Right lobe of liver (tissue), 6 donors: ENCODE data around the gene TTLL10. TPM values are rescaled to one million over a fixed set of nuclear protein-coding genes. Genes with fewer than 3 reads are reported as not detected.

Source experiments
- ATAC-seq, 4 donors: fragments of 200-7000 bp; cut with Tn5 transposase; one replicate each; pipeline ENCODE4 v1.9.1; 2020; ENCODE audit warnings: mild to moderate bottlenecking in 4 of 4, moderate library complexity in 4 of 4
- DNase-seq, 3 donors: peaks; one replicate each; pipeline ENCODE4 v3.0.0-alpha.2; 2020
- H3K27ac ChIP-seq, 3 donors: fragments of 200-600 bp; one replicate each; pipeline ENCODE4 v1.8.0; 2022
- H3K27me3 ChIP-seq, 2 donors: fragments of 200-600 bp; one replicate each; pipeline ENCODE4 v1.8.0; 2022
- H3K36me3 ChIP-seq, 4 donors: fragments of 200-600 bp; sonication (generic) in 1 of 4; one replicate each; pipeline versions ENCODE4 v1.5.1 to v1.8.0; 2017 to 2022; ENCODE audit warnings: control low read depth in 1 of 4
- H3K4me1 ChIP-seq, 4 donors: fragments of 200-600 bp; sonication (generic) in 1 of 4; one replicate each; pipeline versions ENCODE4 v1.5.1 to v1.8.0; 2017 to 2022; ENCODE audit warnings: control low read depth in 1 of 4
- H3K4me3 ChIP-seq, 3 donors: fragments of 200-600 bp; one replicate each; pipeline ENCODE4 v1.8.0; 2022
- H3K9me3 ChIP-seq, 4 donors: fragments of 200-600 bp; sonication (generic) in 1 of 4; one replicate each; pipeline versions ENCODE4 v1.5.1 to v1.8.0; 2017 to 2022; ENCODE audit warnings: control low read depth in 1 of 4
- POLR2A ChIP-seq: fragments of 450-650 bp; IDR thresholded peaks from one replicate; pipeline ENCODE4 v1.6.1; 2017; ENCODE audit warnings: antibody characterized with exemption, mild to moderate bottlenecking
- WGBS: methylation state at CpG from one replicate; pipeline ENCODE4 v1.1.6; 2018; ENCODE audit warnings: low coverage, low lambda C conversion rate; ENCODE audit not compliant: insufficient coverage; ENCODE audit errors: missing lambda C conversion rate; 5-methylcytosine and 5-hydroxymethylcytosine counted together
- intact Hi-C, 2 donors: fragments of 100-400 bp; cut with DNase I; formaldehyde crosslinking; loops; one replicate each; pipeline versions ENCODE4 v1.11.2 to v1.14.1; 2022
- total RNA-seq, 6 experiments: library from RNA; depleted of rRNA in 2 of 6; stranded (reverse); fragments of >200 nt in 2 of 6; fragmentation: NEBNext Ultra II Directional in 3 of 6; extraction: Animal tissue kit (Norgen Biotek cat#: 25700) in 3 of 6; gene quantifications; one replicate each; pipeline versions ENCODE4 v1.1.0 to v1.2.4, GENCODE V29; 2016 to 2023
- TF ChIP-seq, protein P1 (sequence below), 4 donors: fragments of 200-600 bp in 3 of 4; fragments of 450-650 bp in 1 of 4; IDR thresholded peaks; one replicate each; pipeline versions ENCODE4 v1.5.1 to v1.8.0; 2016 to 2022; ENCODE audit warnings: antibody characterized with exemption in 4 of 4, mild to moderate bottlenecking in 2 of 4
- donor health status: DM: no; HTN: yes; CAD: no.
- donor health status: DM: no; HTN: no; CAD: no.
- donor health status: DM: no; HTN: no; CAD: no.
- donor health status: DM: no; HTN: yes; CAD: no.
- donor health status: DM: no; HTN: yes; CAD: no.

The TTLL10 gene
- total RNA-seq, 6 experiments from 2014 or later, result not detected

- TF ChIP-seq, protein P1, sequence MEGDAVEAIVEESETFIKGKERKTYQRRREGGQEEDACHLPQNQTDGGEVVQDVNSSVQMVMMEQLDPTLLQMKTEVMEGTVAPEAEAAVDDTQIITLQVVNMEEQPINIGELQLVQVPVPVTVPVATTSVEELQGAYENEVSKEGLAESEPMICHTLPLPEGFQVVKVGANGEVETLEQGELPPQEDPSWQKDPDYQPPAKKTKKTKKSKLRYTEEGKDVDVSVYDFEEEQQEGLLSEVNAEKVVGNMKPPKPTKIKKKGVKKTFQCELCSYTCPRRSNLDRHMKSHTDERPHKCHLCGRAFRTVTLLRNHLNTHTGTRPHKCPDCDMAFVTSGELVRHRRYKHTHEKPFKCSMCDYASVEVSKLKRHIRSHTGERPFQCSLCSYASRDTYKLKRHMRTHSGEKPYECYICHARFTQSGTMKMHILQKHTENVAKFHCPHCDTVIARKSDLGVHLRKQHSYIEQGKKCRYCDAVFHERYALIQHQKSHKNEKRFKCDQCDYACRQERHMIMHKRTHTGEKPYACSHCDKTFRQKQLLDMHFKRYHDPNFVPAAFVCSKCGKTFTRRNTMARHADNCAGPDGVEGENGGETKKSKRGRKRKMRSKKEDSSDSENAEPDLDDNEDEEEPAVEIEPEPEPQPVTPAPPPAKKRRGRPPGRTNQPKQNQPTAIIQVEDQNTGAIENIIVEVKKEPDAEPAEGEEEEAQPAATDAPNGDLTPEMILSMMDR (IDR thresholded peaks at IDR 0.05), result no peak
- no peak for TF ChIP-seq POLR2A
- intact Hi-C loops, result no loop called here
- H3K9me3 ChIP-seq, result no peaks in the 10 kb centered on the region
- peaks cover 0 to 39% (median 7%) of the 10 kb centered on the region in 4 donors for H3K4me1 ChIP-seq
- no peak overlapping the region for H3K27ac ChIP-seq
- H3K4me3 ChIP-seq, result no peak overlapping the region
- no peaks in the 10 kb centered on the region for H3K27me3 ChIP-seq
- 90% methylated on average over 2 of the region's 28 CpGs for WGBS
- ATAC-seq (no peak), DNase-seq (no peak)
- H3K36me3 ChIP-seq, result no peaks in the 10 kb centered on the region
Measured at GRCh38 chr1:1234180-1234808, 60.6 kb downstream of the TTLL10 start.

GRCh38 chr1:1235016-1235744 is 61.5 kb downstream of the TTLL10 start:
- Histone ChIP-seq H3K4me3 (no peak overlapping the region), H3K4me1 (peaks cover 0 to 42% (median 3%) of the 10 kb centered on the region in 4 donors), H3K9me3 (no peaks in the 10 kb centered on the region), H3K27me3 (no peaks in the 10 kb centered on the region), H3K36me3 (no peaks in the 10 kb centered on the region), H3K27ac (no peak overlapping the region)
- DNase-seq, result no peak
- no peak for ATAC-seq
- TF ChIP-seq POLR2A, result no peak
- TF ChIP-seq, protein P1 (IDR thresholded peaks at IDR 0.05), result no peak
- intact Hi-C loops, result no loop called here
- WGBS, result 63% methylated on average over 3 of the region's 27 CpGs

GRCh38 chr1:1236176-1236763 is 62.6 kb downstream of the TTLL10 start:
- TF ChIP-seq, protein P1 (IDR thresholded peaks at IDR 0.05), result no peak
- TF ChIP-seq POLR2A, result no peak

GRCh38 chr1:1236945-1237873 is 63.5 kb downstream of the TTLL10 start:
- no peak for DNase-seq
- H3K27ac ChIP-seq, result no peak overlapping the region

More at GRCh38 chr1:1236176-1236763, 62.6 kb downstream of the TTLL10 start:
- Histone ChIP-seq H3K4me3 (no peak overlapping the region), H3K36me3 (no peaks in the 10 kb centered on the region), H3K9me3 (no peaks in the 10 kb centered on the region), H3K4me1 (peaks cover 0 to 34% (median 0%) of the 10 kb centered on the region in 4 donors), H3K27me3 (no peaks in the 10 kb centered on the region), H3K27ac (no peak overlapping the region)
- intact Hi-C loops, result no loop called here
- DNase-seq, result no peak
- no peak for ATAC-seq
- 80% methylated on average over 1 of the region's 22 CpGs for WGBS

More at GRCh38 chr1:1236945-1237873, 63.5 kb downstream of the TTLL10 start:
- H3K4me3 ChIP-seq, result no peak overlapping the region
- peak in 3 of 4 donors; percentile 23 to 64 (median 31) for ATAC-seq
- H3K36me3 ChIP-seq, result no peaks in the 10 kb centered on the region
- intact Hi-C loops, result no loop called here
- H3K9me3 ChIP-seq, result no peaks in the 10 kb centered on the region
- peaks cover 0 to 34% (median 0%) of the 10 kb centered on the region in 4 donors for H3K4me1 ChIP-seq
- H3K27me3 ChIP-seq, result no peaks in the 10 kb centered on the region
- 40% methylated on average over 1 of the region's 34 CpGs for WGBS
- TF ChIP-seq POLR2A, result no peak
- TF ChIP-seq, protein P1 (IDR thresholded peaks at IDR 0.05), result no peak
